HG03039 (cell line): ENCODE measurements around the gene PGLYRP4.
"Not testable (repeated sequence)": the region's sequence is repeated elsewhere in the genome, so short reads cannot be mapped to it uniquely, and the experiment has no call there.

Experiments used
- ATAC-seq: cut with Tn5 transposase; IDR thresholded peaks from one replicate; pipeline ENCODE4 v1.9.1; 2021; ENCODE audit warnings: mild to moderate bottlenecking, moderate library complexity; ENCODE audit not compliant: unreplicated experiment

PGLYRP4 gene

DNA sequence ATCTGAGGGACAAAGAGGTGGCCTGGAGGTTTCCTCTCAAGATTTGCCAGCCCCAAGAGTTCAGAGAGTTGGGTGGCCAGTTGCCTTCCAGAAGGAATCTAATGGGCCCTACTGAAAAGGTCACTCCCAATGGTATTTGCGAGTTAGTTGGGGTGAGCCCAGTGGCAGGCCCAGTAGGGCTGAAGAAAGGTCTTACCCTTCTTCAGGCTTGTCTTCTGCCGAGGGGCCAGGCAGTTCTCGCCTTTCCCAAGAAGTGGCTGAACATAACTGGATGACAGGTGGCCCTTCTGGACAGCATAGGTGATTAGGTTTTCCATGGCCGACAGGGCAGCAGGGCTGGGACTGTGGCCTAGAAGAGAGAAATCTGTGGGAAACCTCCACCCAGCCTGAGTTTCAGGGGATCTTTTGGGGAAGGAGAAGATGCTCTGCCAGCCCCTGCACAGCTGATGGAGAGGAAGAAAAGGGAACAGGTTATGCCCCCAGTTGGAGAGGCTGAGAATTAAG lies 7.2 kb downstream of the PGLYRP4 start:
- no peak for ATAC-seq

DNA sequence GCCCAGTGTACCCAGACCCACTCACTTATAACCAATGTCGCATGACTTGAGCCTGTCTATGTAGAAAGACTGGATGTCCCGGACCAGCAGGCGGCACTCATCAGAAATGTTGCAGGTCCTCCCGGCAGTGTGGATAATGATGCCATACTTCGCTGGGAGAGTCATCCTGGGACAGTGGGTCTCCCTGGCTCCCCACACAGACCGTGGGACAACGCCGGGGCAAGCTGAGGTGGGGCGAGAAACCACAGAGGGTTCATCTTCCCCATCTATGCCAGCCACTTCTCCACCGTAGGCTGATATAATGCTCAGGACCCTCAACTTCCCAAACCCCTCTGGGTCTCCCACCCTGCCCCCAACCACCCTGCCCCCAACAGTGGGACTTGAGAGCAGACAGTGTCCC lies 8.3 kb downstream of the PGLYRP4 start:
- no peak for ATAC-seq

DNA sequence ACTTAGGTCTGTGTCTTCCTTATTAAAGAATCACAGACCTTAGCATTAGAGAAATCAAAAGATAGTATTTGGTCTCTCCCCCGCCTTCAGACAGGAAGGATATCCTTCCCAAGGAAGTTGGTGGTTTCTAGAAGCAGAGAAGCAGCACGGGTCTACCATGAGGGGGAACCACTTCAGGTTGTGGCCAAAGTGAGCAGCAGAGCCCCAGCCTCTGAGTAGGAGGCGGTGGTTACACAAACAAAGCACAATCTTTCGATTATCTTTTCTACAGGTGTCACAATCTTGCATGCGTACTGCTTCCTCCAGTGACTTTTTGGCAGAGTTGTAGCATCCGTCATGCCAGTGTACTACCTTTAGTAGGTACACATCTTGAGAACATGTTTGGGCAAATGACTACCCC lies 8.8 kb downstream of the PGLYRP4 start:
- ATAC-seq = no peak

DNA sequence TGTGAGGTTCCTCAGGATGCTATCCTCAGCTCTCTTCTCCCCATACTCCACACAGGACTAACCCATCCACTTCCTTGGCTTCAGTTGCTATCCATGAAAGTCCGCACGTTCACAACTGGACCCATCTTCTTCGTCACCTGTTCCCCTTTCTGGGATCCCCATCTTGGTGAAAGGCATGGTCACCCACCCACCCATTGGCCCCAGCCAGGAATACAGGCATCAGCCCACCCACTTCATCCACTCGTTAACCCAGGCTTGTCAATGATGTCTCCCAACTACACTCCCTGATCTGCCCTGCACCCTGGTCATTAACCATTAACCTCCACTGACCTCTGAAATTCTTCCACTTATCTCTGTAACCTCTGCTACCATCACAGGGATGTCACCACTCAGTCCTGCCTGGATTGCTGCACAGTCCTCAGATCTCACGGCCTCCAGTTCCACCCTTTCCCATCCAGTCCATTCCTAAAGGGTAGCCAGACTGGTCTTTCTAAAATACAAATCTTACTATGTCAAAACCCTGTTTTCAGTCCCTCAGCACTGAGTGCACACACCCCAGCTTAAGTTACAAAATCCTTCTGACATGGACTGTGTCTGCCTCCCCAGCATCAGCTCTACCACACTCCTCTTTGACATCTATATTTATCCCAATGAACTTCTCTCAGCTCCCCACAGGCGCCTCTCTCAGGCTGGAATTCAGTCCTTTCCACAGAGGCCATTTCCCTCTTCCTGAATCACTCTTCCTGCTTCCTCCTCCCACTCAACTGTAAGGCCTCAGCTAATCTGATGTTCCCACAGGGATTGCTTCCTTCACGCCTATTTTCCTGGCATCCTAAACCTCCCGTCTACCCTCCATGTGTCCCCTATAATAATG lies 10.4 kb downstream of the PGLYRP4 start:
- ATAC-seq = no peak

DNA sequence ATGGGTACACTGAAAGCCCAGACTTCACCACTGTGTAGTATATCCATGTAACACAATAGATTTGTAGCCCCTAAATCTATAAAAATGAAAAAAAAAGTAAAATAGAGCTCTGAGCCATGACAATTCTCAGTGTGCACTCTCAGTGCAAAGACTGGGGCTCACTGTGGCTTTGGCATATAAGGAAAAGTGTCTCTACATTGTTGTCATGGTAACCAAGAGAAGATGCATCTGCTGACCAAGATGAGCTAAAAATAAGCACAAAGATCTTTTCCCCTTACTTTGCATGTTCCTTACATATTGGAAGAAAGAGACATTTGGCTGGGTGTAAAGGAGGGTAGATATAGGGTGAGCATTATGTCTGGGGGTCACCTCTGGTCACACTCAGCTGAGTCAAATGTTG lies 12.0 kb downstream of the PGLYRP4 start:
- ATAC-seq = no peak

DNA sequence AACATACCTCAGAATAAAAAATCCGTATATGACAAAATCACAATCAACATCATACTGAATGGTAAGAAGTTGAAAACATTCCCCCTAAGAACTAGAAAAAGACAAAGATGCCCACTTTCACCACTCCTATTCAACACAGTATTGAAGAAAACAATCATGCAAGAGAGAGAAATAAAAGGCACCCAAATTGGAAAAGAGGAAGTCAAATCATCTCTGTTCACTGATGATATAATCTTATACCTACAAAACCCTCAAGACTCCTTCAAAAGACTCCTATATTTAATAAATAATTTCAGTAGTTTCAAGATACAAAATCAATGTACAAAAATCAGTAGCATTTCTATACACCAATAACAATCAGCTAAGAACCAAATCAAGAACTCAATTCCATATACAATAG lies 14.7 kb downstream of the PGLYRP4 start:
- no peak for ATAC-seq

DNA sequence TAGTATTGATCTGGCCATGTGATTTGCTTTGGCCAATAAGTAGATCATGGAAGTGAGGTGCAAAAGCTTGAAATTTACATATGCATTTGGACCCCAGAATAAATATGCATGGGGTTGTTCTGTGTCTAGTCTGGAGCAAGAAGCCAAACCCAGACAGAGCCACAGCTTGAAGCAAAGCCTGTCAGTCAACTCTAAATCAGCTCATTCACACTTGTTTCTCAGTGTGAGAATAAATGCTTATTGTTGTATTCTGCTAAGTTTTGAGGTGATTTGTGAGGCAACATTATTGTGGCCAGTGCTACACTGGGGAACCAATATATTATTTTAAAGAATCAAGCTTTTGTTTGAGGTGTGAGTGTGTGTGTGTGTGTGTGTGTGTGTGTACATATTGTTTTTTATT lies 23.7 kb downstream of the PGLYRP4 start:
- ATAC-seq = no peak

DNA sequence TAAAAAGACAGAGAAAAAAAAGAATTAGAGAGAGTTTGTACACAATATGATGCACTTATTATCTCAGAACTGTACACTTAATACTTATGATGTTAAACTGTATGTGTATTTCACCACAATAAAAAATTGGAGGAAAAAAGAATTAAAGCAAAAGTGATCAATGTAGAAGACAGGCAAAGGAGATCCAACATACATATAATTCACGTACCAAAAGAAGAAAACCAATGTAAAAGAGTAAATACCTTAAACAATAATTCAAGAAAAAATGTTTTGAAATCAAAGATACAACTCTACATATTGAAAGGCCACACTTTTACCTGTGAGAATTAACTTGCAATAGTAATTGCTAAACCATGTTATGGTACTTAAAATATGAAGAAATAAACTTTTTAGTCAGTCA lies 26.1 kb downstream of the PGLYRP4 start:
- no peak for ATAC-seq

DNA sequence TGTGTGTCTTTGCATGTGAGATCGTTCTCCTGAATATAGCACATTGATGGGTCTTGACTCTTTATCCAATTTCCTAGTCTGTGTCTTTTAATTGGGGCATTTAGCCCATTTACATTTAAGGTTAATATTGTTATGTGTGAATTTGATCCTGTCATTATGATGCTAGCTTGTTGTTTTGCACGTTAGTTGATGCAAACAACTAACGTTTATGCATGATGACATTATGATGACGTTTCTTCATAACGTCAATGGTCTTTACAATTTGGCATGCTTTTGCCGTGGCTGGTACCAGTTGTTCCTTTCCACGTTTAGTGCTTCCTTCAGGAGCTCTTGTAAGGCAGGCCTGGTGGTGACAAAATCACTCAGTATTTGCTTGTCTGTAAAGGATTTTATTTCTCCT lies 30.5 kb downstream of the PGLYRP4 start:
- not testable (repeated sequence) for ATAC-seq

DNA sequence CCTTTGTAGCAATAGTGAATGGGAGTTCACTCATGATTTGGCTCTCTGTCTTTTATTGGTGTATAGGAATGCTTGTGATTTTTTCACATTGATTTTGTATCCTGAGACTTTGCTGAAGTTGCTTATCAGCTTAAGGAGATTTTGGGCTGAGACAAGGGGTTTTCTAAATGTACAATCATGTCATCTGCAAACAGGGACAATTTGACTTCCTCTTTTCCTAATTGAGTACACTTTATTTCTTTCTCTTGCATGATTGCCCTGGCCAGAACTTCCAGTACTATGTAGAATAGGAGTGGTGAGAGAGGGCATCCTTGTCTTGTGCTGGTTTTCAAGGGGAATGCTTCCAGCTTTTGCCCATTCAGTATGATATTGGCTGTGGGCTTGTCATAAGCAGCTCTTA lies 32.6 kb downstream of the PGLYRP4 start:
- not testable (repeated sequence) for ATAC-seq

DNA sequence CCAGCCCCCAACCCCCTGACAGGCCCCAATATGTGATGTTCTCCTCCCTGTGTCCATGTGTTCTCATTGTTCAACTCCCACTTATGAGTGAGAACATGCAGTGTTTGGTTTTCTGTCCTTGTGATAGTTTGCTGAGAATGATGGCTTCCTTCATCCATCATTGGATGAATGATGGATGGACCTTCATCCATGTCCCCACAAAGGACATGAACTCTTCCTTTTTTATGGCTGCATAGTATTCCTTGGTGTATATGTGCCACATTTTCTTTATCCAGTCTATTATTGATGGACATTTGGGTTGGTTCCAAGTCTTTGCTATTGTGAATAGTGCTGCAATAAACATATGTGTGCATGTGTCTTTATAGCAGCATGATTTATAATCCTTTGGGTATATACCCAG lies 34.3 kb downstream of the PGLYRP4 start:
- not testable (repeated sequence) for ATAC-seq

DNA sequence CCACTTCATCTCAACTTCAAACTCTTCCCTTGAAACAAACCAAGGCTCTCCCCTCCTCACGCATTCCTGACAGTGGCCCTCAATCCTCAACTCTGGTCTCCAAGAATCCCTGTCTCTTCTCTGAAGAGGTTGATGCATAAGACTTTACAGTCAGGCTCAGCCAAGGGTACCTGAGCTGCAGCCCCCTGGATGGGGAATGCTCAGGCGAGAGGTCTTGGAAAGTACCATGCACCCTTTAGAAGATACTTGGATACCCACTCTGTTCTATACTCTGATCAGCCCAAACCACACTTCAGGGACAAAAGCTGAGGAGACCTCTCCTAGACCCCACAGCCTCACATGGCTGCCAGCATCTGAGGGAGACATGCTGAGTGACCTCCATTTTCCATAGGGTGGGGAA lies 35.4 kb downstream of the PGLYRP4 start:
- ATAC-seq = no peak

DNA sequence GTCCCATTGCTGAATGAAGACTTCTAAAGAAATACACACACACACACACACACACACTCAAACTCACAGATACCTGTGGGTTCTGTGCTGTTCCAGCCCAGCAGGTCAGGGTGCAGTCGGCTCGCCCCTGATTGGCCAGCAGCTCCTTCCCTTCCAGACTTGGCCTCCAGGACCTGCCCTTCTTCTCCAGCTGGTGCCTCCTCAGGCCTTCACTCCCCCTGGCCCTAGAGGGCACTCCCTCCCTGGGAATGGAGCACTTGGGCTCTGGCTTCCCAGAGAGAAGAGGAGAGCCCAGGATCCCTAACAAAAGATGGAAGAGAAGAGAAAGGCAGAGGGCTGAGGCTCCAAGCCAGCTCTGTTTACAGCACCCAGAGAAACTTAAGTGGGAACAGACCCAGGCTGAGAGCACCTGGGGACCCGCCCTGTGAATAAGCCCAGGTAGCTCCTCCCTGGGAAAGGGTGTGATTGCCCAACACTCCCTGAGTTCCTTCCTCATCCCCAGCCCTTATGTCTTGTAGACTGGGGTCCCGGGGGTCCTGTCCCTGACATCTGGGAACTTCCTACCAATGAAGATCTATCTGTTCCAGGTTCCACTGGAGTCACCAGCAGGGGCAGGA lies 36.0 kb downstream of the PGLYRP4 start, which contains the start of gene PGLYRP3:
Gene PGLYRP3 (minus strand): TSS at position 383 of the 617 bp plus-strand sequence. CDS start 2,287 bp downstream, outside the sequence.
- no peak for ATAC-seq

DNA sequence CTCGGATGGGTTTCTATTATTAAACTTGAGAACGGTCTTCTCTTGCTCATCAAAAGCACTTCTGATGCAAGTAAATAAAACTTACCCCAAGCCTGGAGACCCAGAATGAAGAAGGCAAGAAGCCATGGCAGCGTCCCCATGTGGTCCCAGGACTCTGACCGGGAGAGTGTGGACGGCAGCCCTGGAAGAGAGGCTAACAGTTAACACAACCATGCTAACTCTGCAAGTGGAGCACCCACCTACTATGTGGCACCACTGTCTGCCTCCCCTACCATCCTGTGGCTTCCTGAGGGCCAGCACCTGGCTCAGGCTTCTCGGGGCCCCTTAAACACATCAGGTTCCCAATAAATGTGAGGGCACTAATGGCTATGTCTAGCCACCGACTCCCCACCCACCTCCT lies 38.1 kb downstream of the PGLYRP4 start:
- ATAC-seq = no peak

DNA sequence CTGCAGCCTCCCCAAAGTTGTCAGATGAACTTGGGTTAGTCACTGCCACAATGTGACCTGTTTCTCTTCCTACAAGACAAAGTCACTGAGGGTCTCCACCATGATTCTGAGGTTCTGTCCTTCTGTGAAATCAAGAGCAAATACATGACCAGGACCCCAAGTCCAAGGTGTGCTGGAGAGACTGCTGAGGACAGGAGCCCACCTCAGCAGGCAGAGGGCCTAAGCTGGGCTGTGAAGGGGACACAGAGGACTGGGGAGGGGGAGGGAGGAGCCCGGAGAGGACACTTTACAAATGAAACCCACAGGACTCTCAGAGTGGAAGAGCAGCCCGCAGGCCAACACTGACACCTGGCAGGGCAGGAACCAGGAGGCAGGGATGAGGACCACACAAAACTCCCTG lies 39.2 kb downstream of the PGLYRP4 start:
- ATAC-seq = no peak

DNA sequence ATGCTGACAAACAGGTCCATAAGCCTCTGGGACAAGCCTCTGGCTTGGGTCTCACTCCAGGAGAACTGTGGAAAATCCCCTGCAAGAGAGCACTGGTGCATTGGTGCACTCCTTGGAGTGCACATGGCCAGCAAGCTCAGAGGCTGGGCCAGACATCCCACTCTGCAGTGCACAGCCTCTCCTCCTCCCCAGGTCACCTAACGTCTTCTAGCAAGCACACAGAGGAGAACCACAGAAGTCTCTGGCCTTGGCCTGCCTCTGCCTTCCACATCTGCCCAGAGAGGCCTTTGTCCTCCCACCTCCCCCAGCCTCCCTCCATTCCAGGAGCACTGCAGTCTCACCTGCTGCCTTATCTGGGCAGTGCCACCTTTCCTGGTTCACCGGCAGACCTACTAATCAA lies 40.1 kb downstream of the PGLYRP4 start:
- ATAC-seq = no peak

DNA sequence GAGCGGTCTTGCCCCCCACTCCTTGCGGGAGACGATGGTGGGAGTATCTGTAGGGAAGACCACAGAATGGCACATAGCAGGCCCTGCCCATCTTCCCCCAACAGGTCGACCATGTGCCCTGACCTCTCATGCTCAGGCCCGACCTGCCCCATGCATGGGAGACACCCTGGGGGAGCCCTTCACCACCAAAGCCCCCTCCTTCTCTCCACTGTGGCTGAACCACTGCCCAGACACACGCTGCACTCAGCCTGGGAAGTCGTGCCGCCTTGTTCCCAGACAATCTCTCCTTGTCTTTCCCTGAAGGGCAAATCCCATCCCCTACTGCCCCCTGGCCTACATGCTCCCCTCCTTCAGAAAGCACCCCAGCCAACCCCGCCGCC lies 41.4 kb downstream of the PGLYRP4 start:
- ATAC-seq = no peak

DNA sequence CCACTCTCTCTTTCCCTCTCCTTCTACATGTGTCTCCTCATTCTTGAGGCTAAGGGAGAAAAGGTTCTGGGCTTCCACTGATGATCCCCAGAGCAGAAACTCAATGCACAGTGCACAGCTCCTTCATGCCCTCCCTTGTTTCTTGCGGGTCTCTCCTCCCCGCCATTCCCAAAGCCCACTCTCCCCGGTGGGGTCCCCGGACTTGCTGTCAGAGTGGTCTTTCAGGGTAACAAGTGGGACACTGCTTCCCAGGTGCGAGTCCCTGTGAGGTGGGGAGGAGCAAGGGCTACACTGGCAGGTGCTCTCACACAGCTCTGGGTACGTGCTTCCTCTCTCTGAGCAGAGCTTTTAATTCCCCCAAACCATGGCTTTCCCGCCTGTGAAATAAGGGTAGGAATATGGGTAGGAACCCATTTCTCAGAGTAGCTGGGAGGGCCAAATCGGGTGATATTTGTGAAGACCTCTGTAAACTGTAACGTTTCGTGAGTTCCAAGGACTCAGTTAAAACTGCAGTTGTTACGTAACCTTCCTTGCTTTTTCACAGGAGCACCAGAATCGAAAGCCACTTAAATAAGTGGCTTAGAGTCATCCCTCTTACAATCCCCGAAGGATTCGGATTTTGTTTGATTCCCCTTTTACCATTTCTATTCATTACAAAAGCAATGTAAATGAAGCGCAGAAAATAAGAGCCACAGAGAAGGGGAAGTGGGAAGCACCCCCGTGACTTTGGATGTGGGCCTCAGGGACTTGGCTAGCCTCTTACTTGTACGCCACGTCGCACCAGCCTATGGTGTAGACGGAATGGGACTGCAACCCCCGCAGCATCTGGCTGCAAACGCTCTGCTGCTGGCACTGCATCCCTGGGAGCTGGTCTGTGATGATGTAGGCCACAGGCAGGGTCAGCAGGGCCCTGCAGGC lies 42.1 kb downstream of the PGLYRP4 start:
- no peak for ATAC-seq

DNA sequence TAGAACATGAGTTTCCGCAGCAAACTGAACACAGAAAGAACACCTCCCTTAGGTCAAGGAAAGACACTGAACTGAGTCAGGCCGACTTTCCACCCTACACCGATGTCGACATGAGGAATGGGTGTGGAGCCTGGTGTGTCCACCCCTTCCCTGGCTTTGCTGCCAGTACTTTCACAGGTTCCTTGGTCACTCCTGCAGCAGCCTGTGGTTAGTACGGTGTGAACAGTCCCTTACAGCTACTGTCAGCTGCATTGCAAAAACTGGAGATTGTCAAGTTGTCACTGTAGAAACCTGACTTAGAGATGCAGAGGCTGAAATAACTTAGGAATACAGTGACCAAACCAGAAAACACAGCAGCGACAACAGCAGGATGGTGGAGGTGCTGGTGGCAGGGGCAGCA lies 43.0 kb downstream of the PGLYRP4 start:
- ATAC-seq = no peak

DNA sequence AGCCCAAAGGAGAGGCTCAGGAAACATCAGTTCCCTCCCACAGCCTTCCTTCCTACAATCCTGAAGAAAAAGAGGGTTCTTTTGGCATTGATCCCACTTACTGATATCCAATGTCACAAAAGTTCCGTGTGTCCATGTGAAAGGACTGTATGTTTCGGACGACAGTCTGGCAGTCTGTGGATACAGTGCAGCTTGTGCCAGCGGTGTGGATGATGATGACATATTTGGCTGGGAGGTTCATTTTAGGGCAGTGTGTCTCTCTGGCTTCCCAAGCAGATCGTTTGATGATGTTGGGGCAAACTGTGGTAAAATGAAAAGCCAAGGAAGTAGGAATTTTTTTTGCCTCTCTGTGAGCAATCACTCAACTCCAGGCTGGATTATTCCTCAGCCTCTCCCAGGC lies 46.3 kb downstream of the PGLYRP4 start:
- ATAC-seq = no peak

DNA sequence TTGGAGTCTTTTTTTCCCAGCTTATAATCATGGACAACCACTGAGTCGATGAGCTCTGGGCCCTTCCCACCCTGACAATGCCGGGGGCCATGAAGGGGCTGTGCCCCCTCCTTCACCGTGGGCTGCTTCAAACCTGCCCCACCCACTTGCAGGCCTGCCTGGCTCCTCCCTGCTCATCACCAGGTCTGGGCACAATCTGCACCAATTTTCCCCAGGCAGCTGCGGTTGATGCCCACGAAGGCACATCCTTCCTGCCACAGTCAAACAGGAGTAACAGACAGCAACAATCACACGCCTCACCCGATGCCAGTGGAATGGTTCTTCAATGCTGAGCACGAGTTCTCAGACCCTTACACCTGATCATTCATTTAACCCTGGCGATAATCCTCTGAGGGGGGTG lies 54.8 kb downstream of the PGLYRP4 start:
- ATAC-seq = no peak
